SK-N-SH treated with all-trans-retinoic acid at 6 μM for 48 hours (cell line): ENCODE measurements around the gene PRSS27.

Experiments
- ATAC-seq: fragments of 200-7000 bp; cut with Tn5 transposase; 3 replicates; pipeline ENCODE4 v1.9.1; 2020; ENCODE audit warnings: mild to moderate bottlenecking, moderate library complexity
- ARNTL ChIP-seq: fragments of 450-650 bp; formaldehyde crosslinking; IDR thresholded peaks from 2 replicates; pipeline ENCODE4 v1.5.0; 2020; ENCODE audit warnings: low read depth, mild to moderate bottlenecking, moderate library complexity, borderline replicate concordance
- BACH2 ChIP-seq: fragments of 250-450 bp; sonication (Bioruptor Pico); IDR thresholded peaks from 2 replicates; pipeline ENCODE4 v1.9.0; 2021; ENCODE audit warnings: mild to moderate bottlenecking, borderline replicate concordance
- CSDC2 ChIP-seq: fragments of 250-450 bp; sonication (Bioruptor Pico); IDR thresholded peaks from 2 replicates; pipeline ENCODE4 v1.5.0; 2020; ENCODE audit warnings: mild to moderate bottlenecking, moderate library complexity
- ESRRG ChIP-seq: fragments of 250-450 bp; sonication (Bioruptor Pico); IDR thresholded peaks from 2 replicates; pipeline ENCODE4 v1.6.1; 2021; ENCODE audit warnings: mild to moderate bottlenecking
- GLIS3 ChIP-seq: fragments of 250-450 bp; sonication (Bioruptor Pico); IDR thresholded peaks from 2 replicates; pipeline ENCODE4 v1.5.0; 2020; ENCODE audit warnings: mild to moderate bottlenecking, moderate library complexity
- ISL1 ChIP-seq: fragments of 250-450 bp; sonication (Bioruptor Pico); IDR thresholded peaks from 2 replicates; pipeline ENCODE4 v2.1.2; 2022; ENCODE audit warnings: mild to moderate bottlenecking, moderate library complexity
- OSR1 ChIP-seq: fragments of 250-450 bp; sonication (Bioruptor Pico); IDR thresholded peaks from 2 replicates; pipeline ENCODE4 v1.8.0; 2022; ENCODE audit warnings: moderate library complexity, mild to moderate bottlenecking, inconsistent platforms
- PPARA ChIP-seq: fragments of 250-450 bp; sonication (Bioruptor Pico); IDR thresholded peaks from 2 replicates; pipeline ENCODE4 v1.5.0; 2020; ENCODE audit warnings: mild to moderate bottlenecking, borderline replicate concordance
- SNAI2 ChIP-seq: fragments of 250-450 bp; sonication (Bioruptor Pico); IDR thresholded peaks from 2 replicates; pipeline ENCODE4 v1.5.0; 2020; ENCODE audit warnings: mild to moderate bottlenecking, moderate library complexity
- TCF4 ChIP-seq: fragments of 250-450 bp; sonication (Bioruptor Pico); IDR thresholded peaks from 2 replicates; pipeline ENCODE4 v1.8.0; 2021; ENCODE audit warnings: mild to moderate bottlenecking, moderate library complexity, borderline replicate concordance
- TOX ChIP-seq: fragments of 250-450 bp; sonication (Bioruptor Pico); IDR thresholded peaks from 2 replicates; pipeline ENCODE4 v1.8.0; 2021; ENCODE audit warnings: mild to moderate bottlenecking, moderate library complexity, borderline replicate concordance
- ZC3H10 ChIP-seq: fragments of 250-450 bp; sonication (Bioruptor Pico); IDR thresholded peaks from 2 replicates; pipeline ENCODE4 v1.5.1; 2021; ENCODE audit warnings: mild to moderate bottlenecking, moderate library complexity
- ZFP3 ChIP-seq: fragments of 250-450 bp; sonication (Bioruptor Pico); IDR thresholded peaks from 2 replicates; pipeline ENCODE4 v1.5.0; 2020; ENCODE audit warnings: mild to moderate bottlenecking, moderate library complexity
- ZFP30 ChIP-seq: fragments of 450-650 bp; formaldehyde crosslinking; IDR thresholded peaks from 2 replicates; pipeline ENCODE4 v1.5.0; 2022; ENCODE audit warnings: mild to moderate bottlenecking, moderate library complexity
- ZNF565 ChIP-seq: fragments of 450-650 bp; formaldehyde crosslinking; conservative IDR thresholded peaks from 2 replicates; pipeline ENCODE4 v1.5.0; 2020; ENCODE audit warnings: low read depth, mild to moderate bottlenecking, moderate library complexity
- ZNF8 ChIP-seq: fragments of 450-650 bp; formaldehyde crosslinking; IDR thresholded peaks from 2 replicates; pipeline ENCODE4 v1.5.0; 2020; ENCODE audit warnings: mild to moderate bottlenecking, moderate library complexity
- TF ChIP-seq, protein P1 (sequence below): fragments of 250-450 bp; sonication (Bioruptor Pico); IDR thresholded peaks from 2 replicates; pipeline ENCODE4 v1.8.0; 2021; ENCODE audit warnings: low read depth, mild to moderate bottlenecking, moderate library complexity, borderline replicate concordance
- TF ChIP-seq, protein P2 (sequence below): fragments of 250-450 bp; sonication (Bioruptor Pico); IDR thresholded peaks from 2 replicates; pipeline ENCODE4 v1.5.1; 2021; ENCODE audit warnings: mild to moderate bottlenecking, moderate library complexity
- TF ChIP-seq, protein P3 (sequence below): fragments of 250-450 bp; sonication (Bioruptor Pico); IDR thresholded peaks from 2 replicates; pipeline ENCODE4 v1.8.0; 2020; ENCODE audit warnings: mild to moderate bottlenecking, moderate library complexity, borderline replicate concordance
- TF ChIP-seq, protein P4 (sequence below): fragments of 250-450 bp; sonication (Bioruptor Pico); IDR thresholded peaks from 2 replicates; pipeline ENCODE4 v1.5.0; 2020; ENCODE audit warnings: mild to moderate bottlenecking, moderate library complexity
- TF ChIP-seq, protein P5 (sequence below): fragments of 250-450 bp; sonication (Bioruptor Pico); IDR thresholded peaks from 2 replicates; pipeline ENCODE4 v1.5.1; 2020; ENCODE audit warnings: low read depth, mild to moderate bottlenecking, moderate library complexity

PRSS27 gene

DNA sequence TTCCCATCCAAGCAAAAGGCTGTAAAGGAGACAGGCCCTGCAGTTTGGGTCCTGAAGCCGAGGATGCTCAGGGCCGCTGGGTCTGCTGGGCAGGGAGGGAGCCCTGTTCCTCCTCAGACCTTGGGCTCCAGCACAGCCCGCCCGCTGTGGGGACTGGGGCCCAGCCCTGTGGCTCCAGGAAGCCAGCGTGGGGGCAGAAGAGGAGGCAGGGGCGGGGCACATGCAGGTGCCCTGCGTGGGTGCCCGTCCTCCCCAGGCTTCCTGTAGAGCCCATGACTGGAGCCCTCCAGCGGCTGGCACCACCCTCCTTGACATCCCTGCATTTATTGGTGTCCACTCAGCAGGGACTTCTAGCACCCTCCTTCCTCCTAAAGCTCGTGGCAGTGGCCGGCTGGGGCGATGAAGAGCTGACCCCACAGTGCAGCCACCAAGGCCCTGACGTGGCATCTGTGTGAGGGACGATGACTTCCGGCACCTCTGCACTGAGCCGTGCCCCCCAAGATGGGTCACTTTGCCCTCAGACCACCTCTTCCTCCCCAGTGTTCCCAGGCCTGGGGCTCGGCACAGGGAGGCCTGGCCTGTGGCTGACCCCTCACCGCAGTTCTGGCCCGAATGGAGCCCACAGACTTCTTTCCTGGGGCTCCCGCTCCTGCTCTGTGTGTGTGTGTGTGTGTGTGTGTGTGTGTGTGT is 9.9 kb downstream of the PRSS27 start:
- ATAC-seq = no peak
- TF ChIP-seq ZFP3 (CRISPR knock-in tag) = no peak
- TF ChIP-seq TCF4 (CRISPR knock-in tag) = no peak
- TF ChIP-seq, protein P1, sequence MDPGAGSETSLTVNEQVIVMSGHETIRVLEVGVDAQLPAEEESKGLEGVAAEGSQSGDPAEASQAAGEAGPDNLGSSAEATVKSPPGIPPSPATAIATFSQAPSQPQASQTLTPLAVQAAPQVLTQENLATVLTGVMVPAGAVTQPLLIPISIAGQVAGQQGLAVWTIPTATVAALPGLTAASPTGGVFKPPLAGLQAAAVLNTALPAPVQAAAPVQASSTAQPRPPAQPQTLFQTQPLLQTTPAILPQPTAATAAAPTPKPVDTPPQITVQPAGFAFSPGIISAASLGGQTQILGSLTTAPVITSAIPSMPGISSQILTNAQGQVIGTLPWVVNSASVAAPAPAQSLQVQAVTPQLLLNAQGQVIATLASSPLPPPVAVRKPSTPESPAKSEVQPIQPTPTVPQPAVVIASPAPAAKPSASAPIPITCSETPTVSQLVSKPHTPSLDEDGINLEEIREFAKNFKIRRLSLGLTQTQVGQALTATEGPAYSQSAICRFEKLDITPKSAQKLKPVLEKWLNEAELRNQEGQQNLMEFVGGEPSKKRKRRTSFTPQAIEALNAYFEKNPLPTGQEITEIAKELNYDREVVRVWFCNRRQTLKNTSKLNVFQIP = no peak

DNA sequence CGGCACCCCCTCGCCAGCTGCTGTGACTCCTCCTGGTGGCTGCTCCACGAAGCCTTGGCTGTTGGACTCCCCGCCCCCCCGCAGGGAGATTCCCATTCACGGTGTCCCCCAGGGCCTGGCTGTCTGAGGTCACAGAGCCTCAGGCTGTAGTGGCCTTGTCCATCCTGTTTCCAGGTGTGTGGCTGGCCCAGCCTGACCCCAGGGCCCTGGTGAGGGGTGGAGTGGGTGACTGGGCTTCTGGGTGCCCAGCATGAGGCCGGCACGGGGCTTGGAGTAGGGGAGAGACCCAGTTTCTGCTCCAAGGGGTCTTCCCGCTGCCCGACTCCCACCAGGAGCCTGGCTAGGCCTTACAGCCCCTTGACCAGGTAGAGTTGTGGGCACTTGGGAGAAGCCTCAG is 10.4 kb downstream of the PRSS27 start:
- no peak for ATAC-seq
- TF ChIP-seq PPARA (no peak), ISL1 (CRISPR knock-in tag) (no peak), GLIS3 (CRISPR knock-in tag) (no peak), CSDC2 (CRISPR knock-in tag) (no peak), TOX (CRISPR knock-in tag) (no peak), ZFP30 (CRISPR knock-in tag) (no peak), BACH2 (CRISPR knock-in tag) (no peak), ZC3H10 (no peak), ESRRG (CRISPR knock-in tag) (no peak), OSR1 (CRISPR knock-in tag) (no peak)
- TF ChIP-seq, protein P2, sequence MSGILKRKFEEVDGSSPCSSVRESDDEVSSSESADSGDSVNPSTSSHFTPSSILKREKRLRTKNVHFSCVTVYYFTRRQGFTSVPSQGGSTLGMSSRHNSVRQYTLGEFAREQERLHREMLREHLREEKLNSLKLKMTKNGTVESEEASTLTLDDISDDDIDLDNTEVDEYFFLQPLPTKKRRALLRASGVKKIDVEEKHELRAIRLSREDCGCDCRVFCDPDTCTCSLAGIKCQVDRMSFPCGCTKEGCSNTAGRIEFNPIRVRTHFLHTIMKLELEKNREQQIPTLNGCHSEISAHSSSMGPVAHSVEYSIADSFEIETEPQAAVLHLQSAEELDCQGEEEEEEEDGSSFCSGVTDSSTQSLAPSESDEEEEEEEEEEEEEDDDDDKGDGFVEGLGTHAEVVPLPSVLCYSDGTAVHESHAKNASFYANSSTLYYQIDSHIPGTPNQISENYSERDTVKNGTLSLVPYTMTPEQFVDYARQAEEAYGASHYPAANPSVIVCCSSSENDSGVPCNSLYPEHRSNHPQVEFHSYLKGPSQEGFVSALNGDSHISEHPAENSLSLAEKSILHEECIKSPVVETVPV = no peak
- TF ChIP-seq, protein P3, sequence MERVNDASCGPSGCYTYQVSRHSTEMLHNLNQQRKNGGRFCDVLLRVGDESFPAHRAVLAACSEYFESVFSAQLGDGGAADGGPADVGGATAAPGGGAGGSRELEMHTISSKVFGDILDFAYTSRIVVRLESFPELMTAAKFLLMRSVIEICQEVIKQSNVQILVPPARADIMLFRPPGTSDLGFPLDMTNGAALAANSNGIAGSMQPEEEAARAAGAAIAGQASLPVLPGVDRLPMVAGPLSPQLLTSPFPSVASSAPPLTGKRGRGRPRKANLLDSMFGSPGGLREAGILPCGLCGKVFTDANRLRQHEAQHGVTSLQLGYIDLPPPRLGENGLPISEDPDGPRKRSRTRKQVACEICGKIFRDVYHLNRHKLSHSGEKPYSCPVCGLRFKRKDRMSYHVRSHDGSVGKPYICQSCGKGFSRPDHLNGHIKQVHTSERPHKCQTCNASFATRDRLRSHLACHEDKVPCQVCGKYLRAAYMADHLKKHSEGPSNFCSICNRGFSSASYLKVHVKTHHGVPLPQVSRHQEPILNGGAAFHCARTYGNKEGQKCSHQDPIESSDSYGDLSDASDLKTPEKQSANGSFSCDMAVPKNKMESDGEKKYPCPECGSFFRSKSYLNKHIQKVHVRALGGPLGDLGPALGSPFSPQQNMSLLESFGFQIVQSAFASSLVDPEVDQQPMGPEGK (CRISPR knock-in tag) = no peak

DNA sequence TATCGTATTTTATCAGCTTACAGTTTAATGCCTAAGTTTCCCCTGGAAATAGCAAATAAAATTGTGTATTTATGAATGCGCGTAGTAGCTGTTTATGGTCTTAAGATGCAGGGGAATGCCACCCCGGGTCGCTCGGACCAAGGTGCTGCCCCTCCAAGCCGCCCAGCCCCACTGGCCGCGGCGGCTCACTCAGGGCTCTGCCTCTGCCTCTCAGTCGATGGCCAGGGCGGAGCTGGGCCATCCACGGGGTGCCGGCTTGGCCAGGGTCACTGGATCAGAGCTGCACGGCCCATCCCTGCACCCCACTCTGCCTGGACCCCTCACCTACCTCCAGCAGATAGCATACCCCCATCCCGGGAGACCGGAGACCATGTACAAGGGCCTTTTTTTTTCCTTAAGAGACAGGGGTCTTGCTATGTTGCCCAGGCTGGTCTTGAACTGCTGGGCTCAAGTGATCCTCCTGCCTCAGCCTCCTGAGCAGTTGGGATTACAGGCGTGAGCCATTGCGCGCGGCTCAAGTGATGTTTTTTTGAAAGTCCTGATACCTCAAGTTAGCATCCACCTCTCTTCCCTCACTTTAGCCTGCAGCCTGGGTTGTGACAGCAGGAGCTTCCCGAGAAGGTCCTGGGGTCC is 11.0 kb downstream of the PRSS27 start:
- no peak for ATAC-seq

More for the DNA sequence above, 11.0 kb downstream of the PRSS27 start:
- TF ChIP-seq GLIS3 (CRISPR knock-in tag) (no peak), TOX (CRISPR knock-in tag) (no peak), ZNF8 (CRISPR knock-in tag) (no peak), ZFP3 (CRISPR knock-in tag) (no peak), ISL1 (CRISPR knock-in tag) (no peak), TCF4 (CRISPR knock-in tag) (no peak), ARNTL (CRISPR knock-in tag) (no peak), ESRRG (CRISPR knock-in tag) (no peak), OSR1 (CRISPR knock-in tag) (no peak), ZNF565 (CRISPR knock-in tag) (no peak), SNAI2 (CRISPR knock-in tag) (no peak), BACH2 (CRISPR knock-in tag) (no peak), ZFP30 (CRISPR knock-in tag) (no peak)
- TF ChIP-seq, protein P3 (CRISPR knock-in tag) = no peak
- TF ChIP-seq, protein P4, sequence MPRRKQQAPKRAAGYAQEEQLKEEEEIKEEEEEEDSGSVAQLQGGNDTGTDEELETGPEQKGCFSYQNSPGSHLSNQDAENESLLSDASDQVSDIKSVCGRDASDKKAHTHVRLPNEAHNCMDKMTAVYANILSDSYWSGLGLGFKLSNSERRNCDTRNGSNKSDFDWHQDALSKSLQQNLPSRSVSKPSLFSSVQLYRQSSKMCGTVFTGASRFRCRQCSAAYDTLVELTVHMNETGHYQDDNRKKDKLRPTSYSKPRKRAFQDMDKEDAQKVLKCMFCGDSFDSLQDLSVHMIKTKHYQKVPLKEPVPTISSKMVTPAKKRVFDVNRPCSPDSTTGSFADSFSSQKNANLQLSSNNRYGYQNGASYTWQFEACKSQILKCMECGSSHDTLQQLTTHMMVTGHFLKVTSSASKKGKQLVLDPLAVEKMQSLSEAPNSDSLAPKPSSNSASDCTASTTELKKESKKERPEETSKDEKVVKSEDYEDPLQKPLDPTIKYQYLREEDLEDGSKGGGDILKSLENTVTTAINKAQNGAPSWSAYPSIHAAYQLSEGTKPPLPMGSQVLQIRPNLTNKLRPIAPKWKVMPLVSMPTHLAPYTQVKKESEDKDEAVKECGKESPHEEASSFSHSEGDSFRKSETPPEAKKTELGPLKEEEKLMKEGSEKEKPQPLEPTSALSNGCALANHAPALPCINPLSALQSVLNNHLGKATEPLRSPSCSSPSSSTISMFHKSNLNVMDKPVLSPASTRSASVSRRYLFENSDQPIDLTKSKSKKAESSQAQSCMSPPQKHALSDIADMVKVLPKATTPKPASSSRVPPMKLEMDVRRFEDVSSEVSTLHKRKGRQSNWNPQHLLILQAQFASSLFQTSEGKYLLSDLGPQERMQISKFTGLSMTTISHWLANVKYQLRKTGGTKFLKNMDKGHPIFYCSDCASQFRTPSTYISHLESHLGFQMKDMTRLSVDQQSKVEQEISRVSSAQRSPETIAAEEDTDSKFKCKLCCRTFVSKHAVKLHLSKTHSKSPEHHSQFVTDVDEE (CRISPR knock-in tag) = no peak
- TF ChIP-seq, protein P5, sequence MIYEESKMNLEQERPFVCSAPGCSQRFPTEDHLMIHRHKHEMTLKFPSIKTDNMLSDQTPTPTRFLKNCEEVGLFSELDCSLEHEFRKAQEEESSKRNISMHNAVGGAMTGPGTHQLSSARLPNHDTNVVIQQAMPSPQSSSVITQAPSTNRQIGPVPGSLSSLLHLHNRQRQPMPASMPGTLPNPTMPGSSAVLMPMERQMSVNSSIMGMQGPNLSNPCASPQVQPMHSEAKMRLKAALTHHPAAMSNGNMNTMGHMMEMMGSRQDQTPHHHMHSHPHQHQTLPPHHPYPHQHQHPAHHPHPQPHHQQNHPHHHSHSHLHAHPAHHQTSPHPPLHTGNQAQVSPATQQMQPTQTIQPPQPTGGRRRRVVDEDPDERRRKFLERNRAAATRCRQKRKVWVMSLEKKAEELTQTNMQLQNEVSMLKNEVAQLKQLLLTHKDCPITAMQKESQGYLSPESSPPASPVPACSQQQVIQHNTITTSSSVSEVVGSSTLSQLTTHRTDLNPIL (CRISPR knock-in tag) = no peak
